Measurements from ENCODE around the gene DGKQ.

The DGKQ gene

GRCh38 chr4:1008840-1009541 is 35.6 kb upstream of the DGKQ start:
- TF ChIP-seq POLR2AphosphoS5 (IDR thresholded peaks at IDR 0.05; ENCODE audit: low read depth, low read length) (no peak), FOXP2 (optimal IDR thresholded peaks at IDR 0.05; ENCODE audit: borderline replicate concordance, extremely low read depth, extremely low read length, insufficient read depth) (no peak), SIN3A (IDR thresholded peaks at IDR 0.05; ENCODE audit: borderline replicate concordance, insufficient read depth, low read length) (no peak), TAF1 (IDR thresholded peaks at IDR 0.05; ENCODE audit: borderline replicate concordance, insufficient read depth, low read length) (no peak), REST (IDR thresholded peaks at IDR 0.05; ENCODE audit: insufficient read depth in 1 of 2, low read depth in 2 of 2, low read length in 2 of 2) (no peak)

GRCh38 chr4:1006856-1007255 is 33.5 kb upstream of the DGKQ start:
- TF ChIP-seq SIN3A (IDR thresholded peaks at IDR 0.05; ENCODE audit: borderline replicate concordance, insufficient read depth, low read length): no peak
- TF ChIP-seq POLR2AphosphoS5 (IDR thresholded peaks at IDR 0.05; ENCODE audit: low read depth, low read length): no peak
- TF ChIP-seq FOXP2 (optimal IDR thresholded peaks at IDR 0.05; ENCODE audit: borderline replicate concordance, extremely low read depth, extremely low read length, insufficient read depth): no peak
- TF ChIP-seq REST (IDR thresholded peaks at IDR 0.05; ENCODE audit: insufficient read depth in 1 of 2, low read depth in 2 of 2, low read length in 2 of 2): no peak
- TF ChIP-seq TAF1 (IDR thresholded peaks at IDR 0.05; ENCODE audit: borderline replicate concordance, insufficient read depth, low read length): no peak

GRCh38 chr4:1004557-1005485 is 31.5 kb upstream of the DGKQ start:
- TF ChIP-seq TAF1 (IDR thresholded peaks at IDR 0.05; ENCODE audit: borderline replicate concordance, insufficient read depth, low read length): no peak
- no peak for TF ChIP-seq POLR2AphosphoS5 (IDR thresholded peaks at IDR 0.05; ENCODE audit: low read depth, low read length)
- TF ChIP-seq SIN3A (IDR thresholded peaks at IDR 0.05; ENCODE audit: borderline replicate concordance, insufficient read depth, low read length): no peak
- TF ChIP-seq FOXP2 (optimal IDR thresholded peaks at IDR 0.05; ENCODE audit: borderline replicate concordance, extremely low read depth, extremely low read length, insufficient read depth): no peak
- TF ChIP-seq REST (IDR thresholded peaks at IDR 0.05; ENCODE audit: insufficient read depth in 1 of 2, low read depth in 2 of 2, low read length in 2 of 2): no peak

- TF ChIP-seq SIN3A (IDR thresholded peaks at IDR 0.05; ENCODE audit: borderline replicate concordance, insufficient read depth, low read length) (no peak), FOXP2 (optimal IDR thresholded peaks at IDR 0.05; ENCODE audit: borderline replicate concordance, extremely low read depth, extremely low read length, insufficient read depth) (no peak), REST (IDR thresholded peaks at IDR 0.05; ENCODE audit: insufficient read depth in 1 of 2, low read depth in 2 of 2, low read length in 2 of 2) (no peak), POLR2AphosphoS5 (IDR thresholded peaks at IDR 0.05; ENCODE audit: low read depth, low read length) (no peak), TAF1 (IDR thresholded peaks at IDR 0.05; ENCODE audit: borderline replicate concordance, insufficient read depth, low read length) (no peak)
Observed at GRCh38 chr4:1004071-1004418, 30.7 kb upstream of the DGKQ start.
